ENCODE results near the gene DLG2. TPM values are rescaled to one million over a fixed set of nuclear protein-coding genes. Genes with fewer than 3 reads are reported as not detected.

Gene DLG2
- total RNA-seq, 1 donor from 2014 or later: 5.1 TPM

DNA sequence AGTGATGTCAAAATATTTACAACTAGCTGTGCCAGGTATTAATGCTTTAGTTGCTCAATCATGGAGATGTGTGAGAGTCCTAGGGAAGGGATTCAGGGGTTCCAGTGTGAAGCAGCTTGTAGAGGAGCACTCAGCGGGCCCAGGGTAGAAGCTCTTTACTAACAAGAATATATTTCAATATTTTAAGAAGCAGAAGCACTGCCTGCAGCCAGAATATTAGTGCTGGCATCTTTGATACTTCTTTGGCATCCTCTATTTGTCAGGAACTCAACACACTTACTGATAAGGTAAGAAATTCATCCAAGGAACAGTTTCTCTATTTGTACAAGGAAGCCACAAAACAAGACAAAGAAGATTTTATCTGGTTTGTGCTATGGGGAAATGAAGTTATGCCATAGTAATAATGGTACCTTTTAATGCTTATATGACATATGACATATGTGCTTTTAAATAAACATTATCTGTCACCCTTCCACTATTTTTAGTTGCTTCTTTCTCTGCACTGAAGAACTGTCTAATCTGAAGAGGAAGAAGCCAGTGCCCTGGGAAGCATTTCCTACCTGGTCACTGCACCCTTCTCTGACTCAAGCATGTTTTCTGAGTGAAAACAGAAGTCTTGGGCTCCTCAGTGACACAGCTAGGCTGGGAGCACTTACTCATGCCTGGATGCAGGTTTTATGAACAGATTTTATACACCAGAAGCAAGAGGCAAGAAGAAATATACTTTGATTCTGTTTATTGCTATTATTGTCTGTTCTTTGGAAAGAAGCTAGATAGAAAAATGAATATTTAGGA lies 1952.8 kb downstream of the DLG2 start:
- no peak overlapping the region for H3K4me3 Mint-ChIP-seq (ENCODE audit: unreplicated experiment)
- TF ChIP-seq CTCF (IDR thresholded peaks at IDR 0.05; ENCODE audit: unreplicated experiment): no peak
- H3K27me3 Mint-ChIP-seq (ENCODE audit: unreplicated experiment): no peaks in the 10 kb centered on the region
- H3K36me3 Mint-ChIP-seq (ENCODE audit: low read depth, unreplicated experiment): no peaks in the 10 kb centered on the region
- H3K9me3 Mint-ChIP-seq (ENCODE audit: unreplicated experiment): no peaks in the 10 kb centered on the region
- H3K4me1 Mint-ChIP-seq (ENCODE audit: unreplicated experiment): no peaks in the 10 kb centered on the region
- H3K27ac Mint-ChIP-seq (ENCODE audit: unreplicated experiment): no peak overlapping the region
- DNase-seq (ENCODE audit: low spot score): no peak

DNA sequence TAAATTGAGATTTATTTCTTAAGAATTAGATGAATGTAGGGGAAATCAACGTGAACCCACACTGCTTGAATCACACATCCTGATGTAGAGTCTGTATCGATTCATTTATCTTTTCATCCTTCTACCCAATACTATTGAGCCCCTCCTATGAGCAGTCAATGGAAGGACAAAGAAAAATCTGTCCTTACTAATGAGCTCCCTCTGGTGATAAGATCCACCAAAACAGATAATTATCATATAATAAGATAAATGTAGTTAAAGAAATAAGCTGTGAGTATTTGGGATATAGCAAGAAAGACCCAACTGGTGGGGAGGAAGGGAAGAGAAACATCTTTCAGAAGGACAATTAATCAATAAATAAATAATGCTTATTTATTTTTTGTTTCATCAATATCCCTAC lies 1955.9 kb downstream of the DLG2 start:
- Mint-ChIP-seq H3K4me3 (ENCODE audit: unreplicated experiment) (no peak overlapping the region), H3K27me3 (ENCODE audit: unreplicated experiment) (no peaks in the 10 kb centered on the region), H3K36me3 (ENCODE audit: low read depth, unreplicated experiment) (no peaks in the 10 kb centered on the region), H3K4me1 (ENCODE audit: unreplicated experiment) (peaks cover 4% of the 10 kb centered on the region), H3K27ac (ENCODE audit: unreplicated experiment) (no peak overlapping the region), H3K9me3 (ENCODE audit: unreplicated experiment) (no peaks in the 10 kb centered on the region)
- no peak for DNase-seq (ENCODE audit: low spot score)
- TF ChIP-seq CTCF (IDR thresholded peaks at IDR 0.05; ENCODE audit: unreplicated experiment): no peak

- H3K36me3 Mint-ChIP-seq (ENCODE audit: low read depth, unreplicated experiment): no peaks in the 10 kb centered on the region
- no peak for TF ChIP-seq CTCF (IDR thresholded peaks at IDR 0.05; ENCODE audit: unreplicated experiment)
- H3K4me1 Mint-ChIP-seq (ENCODE audit: unreplicated experiment): peaks cover 4% of the 10 kb centered on the region
- H3K27me3 Mint-ChIP-seq (ENCODE audit: unreplicated experiment): peaks cover 1% of the 10 kb centered on the region
- no peak overlapping the region for H3K27ac Mint-ChIP-seq (ENCODE audit: unreplicated experiment)
- no peak for DNase-seq (ENCODE audit: low spot score)
- H3K4me3 Mint-ChIP-seq (ENCODE audit: unreplicated experiment): no peak overlapping the region
- no peaks in the 10 kb centered on the region for H3K9me3 Mint-ChIP-seq (ENCODE audit: unreplicated experiment)
These were observed 1961.0 kb downstream of the DLG2 start for GRCh38 chr11:83666149-83666548.

DNA sequence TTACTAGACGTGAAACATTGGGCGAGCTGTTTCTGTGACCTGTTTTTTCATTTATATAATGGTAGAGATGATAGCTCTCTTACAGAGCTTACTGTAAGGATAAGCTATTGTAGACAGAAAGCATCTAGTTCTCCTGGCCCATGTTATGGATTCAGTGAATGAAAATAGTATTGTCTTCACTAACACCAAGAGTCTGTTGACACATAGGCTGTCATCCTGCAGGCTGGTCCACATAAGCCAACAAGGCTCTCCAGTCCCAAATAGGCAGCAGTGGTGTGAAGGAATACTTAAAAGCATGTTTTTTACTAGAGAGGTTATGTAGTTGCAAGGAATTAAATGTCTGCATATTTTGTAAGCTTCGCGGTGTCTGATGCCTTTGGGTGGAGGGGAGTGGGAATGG lies 1963.2 kb downstream of the DLG2 start:
- Mint-ChIP-seq H3K36me3 (ENCODE audit: low read depth, unreplicated experiment) (no peaks in the 10 kb centered on the region), H3K4me1 (ENCODE audit: unreplicated experiment) (peaks cover 4% of the 10 kb centered on the region), H3K27ac (ENCODE audit: unreplicated experiment) (no peak overlapping the region), H3K9me3 (ENCODE audit: unreplicated experiment) (no peaks in the 10 kb centered on the region), H3K27me3 (ENCODE audit: unreplicated experiment) (peaks cover 1% of the 10 kb centered on the region), H3K4me3 (ENCODE audit: unreplicated experiment) (no peak overlapping the region)
- DNase-seq (ENCODE audit: low spot score): no peak
- TF ChIP-seq CTCF (IDR thresholded peaks at IDR 0.05; ENCODE audit: unreplicated experiment): no peak

DNA sequence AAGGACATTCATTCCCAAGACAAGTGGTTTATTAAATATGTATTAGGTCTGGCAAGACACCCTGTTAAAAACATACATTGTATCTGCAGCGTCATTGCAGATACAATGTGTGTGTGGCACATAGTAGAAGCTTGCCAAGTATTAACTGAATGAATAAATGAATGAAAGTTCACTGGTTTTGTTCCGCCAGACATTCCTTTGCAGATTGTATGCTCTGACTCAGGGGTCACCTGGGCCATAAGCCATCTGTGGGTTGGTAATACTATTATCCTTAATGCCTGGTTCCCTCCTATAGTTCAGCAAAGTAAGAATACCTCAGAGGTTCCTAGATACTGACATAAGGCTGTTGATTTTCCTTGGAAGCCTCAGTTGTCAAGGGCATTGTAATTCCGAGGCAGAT lies 1963.7 kb downstream of the DLG2 start:
- no peak for DNase-seq (ENCODE audit: low spot score)
- H3K4me1 Mint-ChIP-seq (ENCODE audit: unreplicated experiment): peaks cover 4% of the 10 kb centered on the region
- no peaks in the 10 kb centered on the region for H3K36me3 Mint-ChIP-seq (ENCODE audit: low read depth, unreplicated experiment)
- no peak overlapping the region for H3K4me3 Mint-ChIP-seq (ENCODE audit: unreplicated experiment)
- no peak overlapping the region for H3K27ac Mint-ChIP-seq (ENCODE audit: unreplicated experiment)
- no peak for TF ChIP-seq CTCF (IDR thresholded peaks at IDR 0.05; ENCODE audit: unreplicated experiment)
- peaks cover 1% of the 10 kb centered on the region for H3K27me3 Mint-ChIP-seq (ENCODE audit: unreplicated experiment)
- H3K9me3 Mint-ChIP-seq (ENCODE audit: unreplicated experiment): no peaks in the 10 kb centered on the region
